K562 (cell line): ENCODE measurements around the gene SLC33A1. TPM values are rescaled to one million over a fixed set of nuclear protein-coding genes. Genes with fewer than 3 reads are reported as not detected.

ENCODE experiments used
- BACH1 ChIP-seq: fragments of 200-800 bp; sonication (Bioruptor generic); IDR thresholded peaks from 2 replicates; pipeline ENCODE4 v1.6.1; 2016; ENCODE audit warnings: missing genetic modification characterization, missing compliant biosample characterization
- BCOR ChIP-seq: fragments of 450-650 bp; IDR thresholded peaks from 2 replicates; pipeline ENCODE4 v1.6.1; 2016
- DMBX1 ChIP-seq: fragments of 250-450 bp; sonication (Bioruptor Pico); IDR thresholded peaks from 2 replicates; pipeline ENCODE4 v1.8.0; 2022; ENCODE audit warnings: inconsistent platforms, mild to moderate bottlenecking, moderate library complexity, borderline replicate concordance
- GTF2A2 ChIP-seq: IDR thresholded peaks from 2 replicates; pipeline ENCODE4 v1.6.1; 2016; ENCODE audit warnings: mild to moderate bottlenecking, missing genetic modification characterization, missing compliant biosample characterization
- KDM1A ChIP-seq, 2 experiments: fragments of 450-650 bp; IDR thresholded peaks; 2 replicates each; pipeline ENCODE4 v1.6.1; 2016; ENCODE audit warnings: mild to moderate bottlenecking in 2 of 2
- LEF1 ChIP-seq: fragments of 450-650 bp; IDR thresholded peaks from 2 replicates; pipeline ENCODE4 v1.6.1; 2016; ENCODE audit warnings: mild to moderate bottlenecking
- MCM5 ChIP-seq: fragments of 450-650 bp; IDR thresholded peaks from 2 replicates; pipeline ENCODE4 v1.6.1; 2016; ENCODE audit warnings: low read depth
- MLLT1 ChIP-seq, 2 experiments: fragments of 450-650 bp; IDR thresholded peaks; 2 replicates each; pipeline ENCODE4 v1.6.1; 2016
- NR1H2 ChIP-seq: sonication (generic); formaldehyde crosslinking; IDR thresholded peaks from 2 replicates; pipeline ENCODE4 v1.4.0; 2020; ENCODE audit warnings: mild to moderate bottlenecking, missing genetic modification reagents
- NR4A1 ChIP-seq, 2 experiments: fragments of 250-450 bp in 1 of 2; fragments of 450-650 bp in 1 of 2; sonication (Bioruptor Pico) in 1 of 2; IDR thresholded peaks; 2 replicates each; pipeline versions ENCODE4 v1.4.0 to v1.6.1; 2016 to 2020; ENCODE audit warnings: mild to moderate bottlenecking in 2 of 2, missing compliant biosample characterization in 1 of 2, missing genetic modification characterization in 1 of 2, moderate library complexity in 1 of 2
- PATZ1 ChIP-seq: fragments of 250-450 bp; sonication (Bioruptor Pico); IDR thresholded peaks from 2 replicates; pipeline ENCODE4 v1.5.0; 2020; ENCODE audit warnings: mild to moderate bottlenecking, borderline replicate concordance
- POLR3G ChIP-seq: IDR thresholded peaks from 2 replicates; pipeline ENCODE4 v1.6.1; 2011; ENCODE audit not compliant: insufficient read length, insufficient replicate concordance; ENCODE audit errors: extremely low read depth
- PTRF ChIP-seq: fragments of 450-650 bp; IDR thresholded peaks from 2 replicates; pipeline ENCODE4 v1.6.1; 2016; ENCODE audit warnings: mild to moderate bottlenecking, missing genetic modification characterization, missing compliant biosample characterization
- SIN3A ChIP-seq, 2 experiments: fragments of 150-350 bp in 1 of 2; IDR thresholded peaks; 2 replicates each; pipeline ENCODE4 v1.6.1; 2011 to 2016; ENCODE audit warnings: borderline replicate concordance in 2 of 2, low read depth in 2 of 2, low read length in 2 of 2, mild to moderate bottlenecking in 2 of 2, moderate library complexity in 2 of 2; ENCODE audit not compliant: control insufficient read depth in 1 of 2
- TAF1 ChIP-seq: IDR thresholded peaks from 2 replicates; pipeline ENCODE4 v1.6.1; 2011; ENCODE audit warnings: mild to moderate bottlenecking, low read length, moderate library complexity; ENCODE audit not compliant: insufficient read depth, control insufficient read depth, severe bottlenecking; ENCODE audit errors: extremely low read depth
- TSHZ1 ChIP-seq: fragments of 250-450 bp; sonication (Bioruptor Pico); IDR thresholded peaks from 2 replicates; pipeline ENCODE4 v1.4.0; 2020; ENCODE audit warnings: mild to moderate bottlenecking, moderate library complexity
- ZFP30 ChIP-seq: fragments of 250-450 bp; sonication (Bioruptor Pico); IDR thresholded peaks from 2 replicates; pipeline ENCODE4 v1.8.0; 2022; ENCODE audit warnings: moderate library complexity, mild to moderate bottlenecking, inconsistent platforms, borderline replicate concordance
- ZNF175 ChIP-seq: fragments of 200-800 bp; sonication (Bioruptor generic); IDR thresholded peaks from 2 replicates; pipeline ENCODE4 v1.6.1; 2016; ENCODE audit warnings: low read depth, mild to moderate bottlenecking, missing genetic modification characterization, missing compliant biosample characterization
- ZNF197 ChIP-seq: fragments of 200-800 bp; sonication (Bioruptor generic); IDR thresholded peaks from 2 replicates; pipeline ENCODE4 v1.6.1; 2016; ENCODE audit warnings: low read depth, missing genetic modification characterization, missing compliant biosample characterization
- ZNF551 ChIP-seq: fragments of 250-450 bp; sonication (Bioruptor Pico); IDR thresholded peaks from 2 replicates; pipeline ENCODE4 v1.5.0; 2021; ENCODE audit warnings: mild to moderate bottlenecking, moderate library complexity
- ZNF766 ChIP-seq: fragments of 200-800 bp; sonication (Bioruptor generic); conservative IDR thresholded peaks from 2 replicates; pipeline ENCODE4 v1.6.1; 2016; ENCODE audit warnings: missing genetic modification characterization, missing compliant biosample characterization
- polyA plus RNA-seq, 8 experiments: library from polyadenylated mRNA; depleted of rRNA in 4 of 8; stranded (reverse) in 5 of 8; unstranded in 3 of 8; fragments of >200 nt; fragmentation: Nextera tagmentation in 2 of 8; fragmentation: Illumina TruSeq in 1 of 8; extraction: Ambion mirVana in 2 of 8; extraction: Trizol in 1 of 8; gene quantifications; 2 replicates each; pipeline versions ENCODE4 v1.2.1 to v1.2.3, GENCODE V29; 2011 to 2014; ENCODE audit warnings: inconsistent platforms in 1 of 8, missing spikeins in 1 of 8
- total RNA-seq, 7 experiments: library from RNA; depleted of rRNA in 6 of 7; stranded (reverse); fragments of >200 nt in 6 of 7; fragmentation: Illumina TruSeq in 2 of 7; extraction: Trizol in 2 of 7; gene quantifications; 2 replicates each; pipeline versions ENCODE4 v1.2.1 to v1.2.3, GENCODE V29; 2011 to 2021; ENCODE audit warnings: low replicate concordance in 1 of 7

Gene SLC33A1
- total and polyA plus RNA-seq, 9 of the 15 experiments (the other 6 are each of a cell fraction or from before 2014, with no cell fraction given), result 6.2 to 26.8 (median 19.6) TPM

- no peak for TF ChIP-seq MLLT1 (IDR thresholded peaks at IDR 0.05)
- TF ChIP-seq ZNF197 (CRISPR knock-in tag), result peak; percentile 42; the same call in 1 of the 2 replicates
- no peak for TF ChIP-seq MCM5
- TF ChIP-seq TAF1, result no peak
- no peak for TF ChIP-seq LEF1
- peak; percentile 93 for TF ChIP-seq DMBX1 (CRISPR knock-in tag)
- TF ChIP-seq ZNF766 (CRISPR knock-in tag), result peak; percentile 58; the same call in 1 of the 2 replicates
- TF ChIP-seq PATZ1, result peak; percentile 66; the same call in 1 of the 2 replicates
- TF ChIP-seq ZNF175, result peak; percentile 90
- no peak for TF ChIP-seq NR4A1 (CRISPR knock-in tag; IDR thresholded peaks at IDR 0.05)
- TF ChIP-seq NR4A1 (tag; IDR thresholded peaks at IDR 0.05), result peak; percentile 68; the same call in 1 of the 2 replicates
- TF ChIP-seq PTRF, result peak; percentile 86
- no peak for TF ChIP-seq POLR3G
- no peak for TF ChIP-seq ZNF551 (CRISPR knock-in tag)
- no peak for TF ChIP-seq ZFP30 (CRISPR knock-in tag)
- TF ChIP-seq KDM1A (IDR thresholded peaks at IDR 0.05), result peak; percentile 11 to 45; a peak in 1 of 4 replicates
- peak; percentile 80 for TF ChIP-seq TSHZ1 (CRISPR knock-in tag)
- no peak for TF ChIP-seq SIN3A (IDR thresholded peaks at IDR 0.05; ENCODE audit: borderline replicate concordance in 2 of 2, control insufficient read depth in 1 of 2, low read depth in 2 of 2, low read length in 2 of 2)
- peak; percentile 50; the same call in 1 of the 2 replicates for TF ChIP-seq BACH1
- no peak for TF ChIP-seq NR1H2
- peak; percentile 37; the same call in 1 of the 2 replicates for TF ChIP-seq BCOR
- TF ChIP-seq GTF2A2, result peak; percentile 87
Observed at GRCh38 chr3:155861476-155862183, 7.4 kb upstream of the SLC33A1 start (continued).
